Measurements from ENCODE around the gene INPP5A.
A peak's percentile ranks its signal among the peaks of the same experiment; 100 is the strongest.

Gene INPP5A

GRCh38 chr10:132534391-132535064 lies 3.1 kb upstream of the INPP5A start:
- peaks cover 3% of the 10 kb centered on the region for H3K36me3 Mint-ChIP-seq (ENCODE audit: low read depth)
- H3K9me3 Mint-ChIP-seq = peaks cover 12% of the 10 kb centered on the region
- no peak overlapping the region for H3K27ac Mint-ChIP-seq
- H3K27me3 Mint-ChIP-seq = peaks cover 5% of the 10 kb centered on the region
- H3K4me1 Mint-ChIP-seq = peaks cover 17% of the 10 kb centered on the region
- no peak for ATAC-seq
- no peak for DNase-seq
- H3K4me3 Mint-ChIP-seq = peak overlapping the region; percentile 32

DNA sequence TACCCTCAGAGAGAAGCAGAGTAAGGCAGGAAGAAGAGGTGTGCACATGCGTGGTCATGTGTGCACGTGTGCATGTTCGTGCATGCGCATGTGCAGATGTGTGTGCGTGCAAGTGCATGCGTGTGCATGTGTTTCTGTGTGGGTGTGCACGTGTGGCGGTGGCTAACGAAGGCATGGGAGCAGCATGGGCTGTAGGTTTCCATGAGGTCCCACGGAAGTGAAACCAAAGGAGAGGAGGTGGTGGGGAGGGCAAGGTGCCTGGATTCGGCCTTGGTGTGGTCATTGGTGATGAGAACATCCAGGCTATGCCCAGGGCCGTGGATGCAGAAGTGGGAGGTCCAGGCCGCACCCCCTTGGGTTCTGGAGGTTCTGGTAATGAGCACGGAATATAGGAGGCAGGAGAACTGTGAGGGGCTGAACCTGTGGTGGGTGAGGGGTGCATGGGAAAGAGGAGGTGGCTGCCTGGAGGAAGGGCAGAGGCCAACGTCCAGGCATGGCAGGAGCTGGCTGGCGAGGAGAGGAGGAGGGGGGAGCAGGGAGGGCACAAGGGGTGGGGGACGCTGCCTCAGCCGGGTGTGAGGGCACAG lies 2.4 kb upstream of the INPP5A start:
- Mint-ChIP-seq H3K4me3 (peak overlapping the region; percentile 32), H3K9me3 (peaks cover 10% of the 10 kb centered on the region), H3K27ac (no peak overlapping the region), H3K36me3 (ENCODE audit: low read depth) (peaks cover 3% of the 10 kb centered on the region), H3K4me1 (peaks cover 23% of the 10 kb centered on the region), H3K27me3 (peaks cover 1% of the 10 kb centered on the region)
- DNase-seq (no peak), ATAC-seq (no peak)

DNA sequence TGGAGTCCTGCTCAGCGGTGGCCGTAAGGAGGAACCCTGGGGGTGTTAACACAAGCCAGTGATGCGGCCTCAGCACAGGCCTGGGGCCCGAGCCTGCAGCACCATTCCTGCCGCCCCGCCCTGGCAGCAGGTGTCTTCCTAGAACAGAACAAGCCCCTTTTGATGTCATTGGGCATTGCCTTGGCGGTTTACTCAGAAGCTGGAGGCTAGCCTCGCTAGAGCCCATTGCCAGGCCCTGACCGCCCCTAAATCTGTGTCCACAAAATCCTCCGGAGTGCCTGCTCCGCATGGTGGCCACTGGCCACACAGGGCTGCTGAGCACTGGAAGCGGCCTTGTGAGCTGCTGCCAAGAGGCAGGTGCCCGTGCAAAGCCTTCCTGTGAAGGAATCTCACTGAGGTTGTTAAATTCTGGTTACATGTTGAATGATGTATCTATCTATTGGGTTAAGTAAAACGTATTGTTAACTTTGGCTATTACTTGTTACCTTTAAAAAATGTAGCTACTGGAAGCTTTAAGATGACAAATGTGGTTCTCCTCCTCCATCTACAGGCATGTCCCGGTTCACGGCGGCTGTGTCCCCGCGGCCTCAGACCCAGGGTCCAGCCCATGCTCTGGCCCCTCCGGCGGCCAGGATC lies 1.2 kb upstream of the INPP5A start:
- Mint-ChIP-seq H3K27me3 (no peaks in the 10 kb centered on the region), H3K27ac (peak overlapping the region; percentile 46), H3K4me3 (peak overlapping the region; percentile 76), H3K36me3 (ENCODE audit: low read depth) (peaks cover 4% of the 10 kb centered on the region), H3K4me1 (peaks cover 35% of the 10 kb centered on the region), H3K9me3 (peaks cover 5% of the 10 kb centered on the region)
- DNase-seq = no peak
- no peak for ATAC-seq

DNA sequence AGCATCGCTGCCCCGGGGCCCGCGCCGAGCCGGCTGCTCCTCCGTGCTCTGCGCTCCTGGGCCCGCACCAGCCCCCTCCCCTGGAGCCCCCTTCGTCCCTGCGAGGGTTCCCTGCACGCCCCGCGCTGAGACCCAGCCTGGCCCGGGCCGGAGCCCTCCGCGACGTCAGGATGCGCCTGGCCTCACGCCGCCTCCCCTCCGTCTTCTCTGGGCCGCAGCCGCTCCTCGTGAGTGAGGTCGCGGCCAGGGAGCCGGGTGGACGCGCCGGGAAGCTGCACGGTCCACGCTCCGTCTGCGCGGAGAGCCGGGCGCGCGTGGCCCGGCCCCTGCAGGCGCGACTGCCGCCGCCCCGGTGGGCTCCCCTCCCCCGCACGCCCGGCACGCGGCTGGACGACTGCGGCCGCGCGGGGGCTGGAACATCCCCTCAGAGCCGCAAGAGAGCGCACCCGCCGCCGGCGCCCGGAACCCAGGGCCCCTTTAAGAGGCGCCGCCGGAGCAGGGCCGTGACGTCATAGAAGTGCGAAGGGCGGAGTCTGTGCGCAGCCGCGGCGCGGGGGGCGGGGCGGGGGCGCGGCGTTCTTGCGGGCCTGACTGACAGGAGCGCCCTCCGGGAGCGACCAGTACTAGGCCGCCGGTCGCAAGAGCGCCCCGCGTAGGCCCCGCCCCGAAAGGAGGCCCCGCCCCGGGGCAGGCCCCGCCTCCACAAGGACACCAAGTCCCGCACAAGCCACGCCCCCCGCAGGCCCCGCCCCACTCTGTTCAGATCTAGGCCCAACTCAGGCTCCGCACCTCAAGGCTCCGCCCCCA lies 507 bp upstream of the INPP5A start:
- DNase-seq (peak; percentile 100), ATAC-seq (peak; percentile 85)
- peak overlapping the region; percentile 76 for H3K4me3 Mint-ChIP-seq
- H3K4me1 Mint-ChIP-seq = peaks cover 42% of the 10 kb centered on the region
- H3K27ac Mint-ChIP-seq = no peak overlapping the region
- H3K9me3 Mint-ChIP-seq = no peaks in the 10 kb centered on the region
- H3K36me3 Mint-ChIP-seq (ENCODE audit: low read depth) = peaks cover 3% of the 10 kb centered on the region
- no peaks in the 10 kb centered on the region for H3K27me3 Mint-ChIP-seq

DNA sequence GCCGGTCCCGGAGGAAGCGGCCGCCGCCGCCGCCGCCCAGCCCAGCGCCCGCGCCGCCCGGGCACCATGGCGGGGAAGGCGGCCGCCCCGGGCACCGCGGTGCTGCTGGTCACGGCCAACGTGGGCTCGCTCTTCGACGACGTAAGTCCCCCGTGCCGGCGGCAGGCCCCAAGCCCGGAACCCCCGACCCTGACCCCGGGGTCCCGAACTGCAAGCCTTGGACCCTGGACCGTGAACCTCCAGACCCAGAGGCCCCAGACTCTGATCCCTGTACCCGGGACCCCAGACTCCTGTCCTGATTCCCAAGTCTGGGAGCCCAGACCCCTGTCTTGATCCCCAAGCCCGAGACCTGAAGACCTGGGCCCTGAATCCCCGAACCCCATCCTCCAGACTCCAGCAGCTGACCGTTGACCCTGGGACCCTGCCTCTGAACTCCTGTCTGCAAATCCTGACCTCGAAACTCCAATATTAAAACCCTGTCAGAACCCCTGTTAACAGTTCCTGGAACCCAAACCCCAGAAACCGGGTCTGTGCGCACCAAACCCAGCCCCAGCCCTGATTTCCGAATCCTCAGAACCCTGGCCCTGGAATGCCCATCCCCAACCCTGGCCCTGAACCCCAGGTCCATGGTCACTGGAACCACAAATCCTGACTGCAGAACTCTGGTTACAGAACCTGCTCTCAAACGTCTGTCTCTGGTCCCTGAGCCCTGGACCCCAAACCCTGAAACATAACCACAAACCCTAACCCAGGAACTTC lies 623 bp downstream of the INPP5A start:
- peaks cover 52% of the 10 kb centered on the region for H3K4me1 Mint-ChIP-seq
- H3K4me3 Mint-ChIP-seq = peak overlapping the region; percentile 87
- peaks cover 3% of the 10 kb centered on the region for H3K36me3 Mint-ChIP-seq (ENCODE audit: low read depth)
- ATAC-seq = no peak
- DNase-seq = no peak
- H3K9me3 Mint-ChIP-seq = no peaks in the 10 kb centered on the region
- H3K27me3 Mint-ChIP-seq = no peaks in the 10 kb centered on the region
- peak overlapping the region; percentile 90 for H3K27ac Mint-ChIP-seq

- ATAC-seq (no peak), DNase-seq (no peak)
- Mint-ChIP-seq H3K36me3 (ENCODE audit: low read depth) (peaks cover 3% of the 10 kb centered on the region), H3K27me3 (no peaks in the 10 kb centered on the region), H3K9me3 (no peaks in the 10 kb centered on the region), H3K27ac (peak overlapping the region; percentile 90), H3K4me3 (peak overlapping the region; percentile 87), H3K4me1 (peaks cover 55% of the 10 kb centered on the region)
These were observed 1.3 kb downstream of the INPP5A start for GRCh38 chr10:132538790-132539421.

GRCh38 chr10:132539431-132539839 lies 1.8 kb downstream of the INPP5A start:
- Mint-ChIP-seq H3K9me3 (no peaks in the 10 kb centered on the region), H3K27ac (peak overlapping the region; percentile 90), H3K27me3 (no peaks in the 10 kb centered on the region), H3K4me1 (peaks cover 61% of the 10 kb centered on the region), H3K36me3 (ENCODE audit: low read depth) (peaks cover 3% of the 10 kb centered on the region), H3K4me3 (peak overlapping the region; percentile 87)
- ATAC-seq = no peak
- DNase-seq = peak; percentile 43

GRCh38 chr10:132539894-132540293 lies 2.3 kb downstream of the INPP5A start:
- DNase-seq (no peak), ATAC-seq (peak; percentile 44)
- H3K36me3 Mint-ChIP-seq (ENCODE audit: low read depth) = peaks cover 3% of the 10 kb centered on the region
- H3K27me3 Mint-ChIP-seq = no peaks in the 10 kb centered on the region
- peaks cover 65% of the 10 kb centered on the region for H3K4me1 Mint-ChIP-seq
- peak overlapping the region; percentile 87 for H3K4me3 Mint-ChIP-seq
- no peaks in the 10 kb centered on the region for H3K9me3 Mint-ChIP-seq
- H3K27ac Mint-ChIP-seq = peak overlapping the region; percentile 90

DNA sequence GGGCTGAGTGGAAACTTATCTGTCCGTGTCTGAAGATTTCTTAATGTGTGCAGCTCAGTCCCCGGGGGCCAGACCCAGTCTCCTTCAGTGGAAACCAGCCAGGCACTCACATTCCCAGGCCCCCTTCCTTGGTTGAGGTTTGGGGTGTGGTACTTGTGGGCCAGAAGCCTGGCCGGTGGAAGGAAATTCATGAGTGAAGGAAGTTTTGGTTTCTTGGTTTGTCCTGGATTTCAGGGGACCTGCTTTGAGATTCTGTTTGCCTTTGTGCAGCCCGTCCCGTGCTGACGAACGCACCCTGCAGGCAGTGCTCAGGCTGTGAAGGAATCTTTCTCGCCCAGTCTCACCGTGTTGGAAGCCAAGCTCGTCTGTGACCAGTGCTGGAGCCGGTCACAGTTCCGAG lies 2.9 kb downstream of the INPP5A start:
- Mint-ChIP-seq H3K4me3 (peak overlapping the region; percentile 87), H3K4me1 (peaks cover 69% of the 10 kb centered on the region), H3K9me3 (no peaks in the 10 kb centered on the region), H3K36me3 (ENCODE audit: low read depth) (peaks cover 3% of the 10 kb centered on the region), H3K27ac (peak overlapping the region; percentile 90), H3K27me3 (no peaks in the 10 kb centered on the region)
- no peak for DNase-seq
- no peak for ATAC-seq

- no peak for ATAC-seq
- Mint-ChIP-seq H3K36me3 (ENCODE audit: low read depth) (peaks cover 3% of the 10 kb centered on the region), H3K27ac (peak overlapping the region; percentile 53), H3K27me3 (no peaks in the 10 kb centered on the region), H3K4me3 (peak overlapping the region; percentile 87), H3K9me3 (no peaks in the 10 kb centered on the region), H3K4me1 (peaks cover 76% of the 10 kb centered on the region)
- no peak for DNase-seq
These were observed 3.5 kb downstream of the INPP5A start for GRCh38 chr10:132541129-132541528.

- ATAC-seq (no peak), DNase-seq (no peak)
- Mint-ChIP-seq H3K4me1 (peaks cover 78% of the 10 kb centered on the region), H3K36me3 (ENCODE audit: low read depth) (peaks cover 3% of the 10 kb centered on the region), H3K4me3 (peak overlapping the region; percentile 48), H3K27ac (peak overlapping the region; percentile 53), H3K9me3 (no peaks in the 10 kb centered on the region), H3K27me3 (no peaks in the 10 kb centered on the region)
These were observed 4.0 kb downstream of the INPP5A start for GRCh38 chr10:132541601-132542011.

GRCh38 chr10:132542086-132542775 lies 4.6 kb downstream of the INPP5A start:
- Mint-ChIP-seq H3K36me3 (ENCODE audit: low read depth) (peaks cover 3% of the 10 kb centered on the region), H3K27ac (peak overlapping the region; percentile 53), H3K9me3 (no peaks in the 10 kb centered on the region), H3K27me3 (no peaks in the 10 kb centered on the region), H3K4me3 (no peak overlapping the region), H3K4me1 (peaks cover 84% of the 10 kb centered on the region)
- DNase-seq (no peak), ATAC-seq (no peak)

- no peaks in the 10 kb centered on the region for H3K9me3 Mint-ChIP-seq
- H3K4me3 Mint-ChIP-seq = no peak overlapping the region
- H3K36me3 Mint-ChIP-seq (ENCODE audit: low read depth) = peaks cover 3% of the 10 kb centered on the region
- no peak for ATAC-seq
- no peak for DNase-seq
- H3K4me1 Mint-ChIP-seq = peaks cover 88% of the 10 kb centered on the region
- peak overlapping the region; percentile 29 for H3K27ac Mint-ChIP-seq
- H3K27me3 Mint-ChIP-seq = no peaks in the 10 kb centered on the region
These were observed 5.2 kb downstream of the INPP5A start for GRCh38 chr10:132542819-132543218.
